ENCODE results near the gene SPAG16. TPM values are rescaled to one million over a fixed set of nuclear protein-coding genes. Genes with fewer than 3 reads are reported as not detected.

Gene SPAG16
- total RNA-seq, 1 donor from 2014 or later: 18.7 TPM

- Mint-ChIP-seq H3K27ac (ENCODE audit: unreplicated experiment) (no peak overlapping the region), H3K27me3 (ENCODE audit: low read depth) (no peaks in the 10 kb centered on the region), H3K36me3 (ENCODE audit: low read depth) (no peaks in the 10 kb centered on the region), H3K4me1 (ENCODE audit: low read depth) (no peaks in the 10 kb centered on the region), H3K4me3 (ENCODE audit: unreplicated experiment) (no peak overlapping the region), H3K9me3 (ENCODE audit: low read depth) (no peaks in the 10 kb centered on the region)
- TF ChIP-seq CTCF (IDR thresholded peaks at IDR 0.05): no peak
- DNase-seq (ENCODE audit: low spot score): no peak
Measured at GRCh38 chr2:213740453-213740852, 456.2 kb downstream of the SPAG16 start.

GRCh38 chr2:213751446-213751845 is 467.2 kb downstream of the SPAG16 start:
- Mint-ChIP-seq H3K4me1 (ENCODE audit: low read depth) (no peaks in the 10 kb centered on the region), H3K4me3 (ENCODE audit: unreplicated experiment) (no peak overlapping the region), H3K27me3 (ENCODE audit: low read depth) (no peaks in the 10 kb centered on the region), H3K9me3 (ENCODE audit: low read depth) (no peaks in the 10 kb centered on the region), H3K27ac (ENCODE audit: unreplicated experiment) (no peak overlapping the region), H3K36me3 (ENCODE audit: low read depth) (no peaks in the 10 kb centered on the region)
- no peak for DNase-seq (ENCODE audit: low spot score)
- TF ChIP-seq CTCF (IDR thresholded peaks at IDR 0.05): no peak

- H3K4me1 Mint-ChIP-seq (ENCODE audit: low read depth): no peaks in the 10 kb centered on the region
- no peaks in the 10 kb centered on the region for H3K9me3 Mint-ChIP-seq (ENCODE audit: low read depth)
- H3K27me3 Mint-ChIP-seq (ENCODE audit: low read depth): no peaks in the 10 kb centered on the region
- no peak for TF ChIP-seq CTCF (IDR thresholded peaks at IDR 0.05)
- DNase-seq (ENCODE audit: low spot score): no peak
- H3K27ac Mint-ChIP-seq (ENCODE audit: unreplicated experiment): no peak overlapping the region
- no peaks in the 10 kb centered on the region for H3K36me3 Mint-ChIP-seq (ENCODE audit: low read depth)
- H3K4me3 Mint-ChIP-seq (ENCODE audit: unreplicated experiment): no peak overlapping the region
Measured at GRCh38 chr2:213752575-213752974, 468.3 kb downstream of the SPAG16 start.

GRCh38 chr2:213757525-213757924 is 473.3 kb downstream of the SPAG16 start:
- TF ChIP-seq CTCF (IDR thresholded peaks at IDR 0.05): no peak
- no peak for DNase-seq (ENCODE audit: low spot score)
- Mint-ChIP-seq H3K27me3 (ENCODE audit: low read depth) (peaks cover 8% of the 10 kb centered on the region), H3K9me3 (ENCODE audit: low read depth) (peaks cover 8% of the 10 kb centered on the region), H3K36me3 (ENCODE audit: low read depth) (peaks cover 2% of the 10 kb centered on the region), H3K4me3 (ENCODE audit: unreplicated experiment) (no peak overlapping the region), H3K4me1 (ENCODE audit: low read depth) (no peaks in the 10 kb centered on the region), H3K27ac (ENCODE audit: unreplicated experiment) (no peak overlapping the region)

- Mint-ChIP-seq H3K36me3 (ENCODE audit: low read depth) (no peaks in the 10 kb centered on the region), H3K4me1 (ENCODE audit: low read depth) (no peaks in the 10 kb centered on the region), H3K27ac (ENCODE audit: unreplicated experiment) (no peak overlapping the region), H3K9me3 (ENCODE audit: low read depth) (peaks cover 6% of the 10 kb centered on the region), H3K27me3 (ENCODE audit: low read depth) (peaks cover 6% of the 10 kb centered on the region), H3K4me3 (ENCODE audit: unreplicated experiment) (no peak overlapping the region)
- DNase-seq (ENCODE audit: low spot score): no peak
- TF ChIP-seq CTCF (IDR thresholded peaks at IDR 0.05): no peak
Measured at GRCh38 chr2:213763354-213763753, 479.1 kb downstream of the SPAG16 start.
